Activated CD8-positive, alpha-beta memory T cell treated with anti-CD3 and anti-CD28 coated beads, Interleukin-2, amount 50 U/mL, for 48 hours (primary cell): ENCODE measurements around the gene RBM33.

Experiments
- DNase-seq: peaks from one replicate; pipeline ENCODE4 v3.0.0-alpha.2; 2020

The RBM33 gene

DNA sequence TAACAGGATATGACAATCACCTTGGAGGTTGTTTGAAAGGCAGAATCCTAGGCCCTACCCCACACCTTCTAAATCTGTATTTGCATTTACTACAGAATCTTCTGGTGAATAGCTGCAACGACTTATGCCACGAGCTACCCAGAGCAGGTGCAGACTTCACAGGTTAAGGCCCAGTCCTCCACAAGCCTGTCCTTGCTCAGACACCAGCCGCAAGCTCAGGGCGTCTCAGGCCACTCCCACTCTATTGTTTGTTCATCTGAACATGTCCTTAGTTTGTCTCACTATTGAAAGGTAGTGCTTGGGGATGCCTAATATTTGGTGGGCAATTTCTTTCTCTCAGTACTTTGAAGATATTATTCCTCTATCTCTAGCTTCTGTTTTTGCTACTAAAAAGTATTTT lies 18.9 kb upstream of the RBM33 start:
- no peak for DNase-seq

DNA sequence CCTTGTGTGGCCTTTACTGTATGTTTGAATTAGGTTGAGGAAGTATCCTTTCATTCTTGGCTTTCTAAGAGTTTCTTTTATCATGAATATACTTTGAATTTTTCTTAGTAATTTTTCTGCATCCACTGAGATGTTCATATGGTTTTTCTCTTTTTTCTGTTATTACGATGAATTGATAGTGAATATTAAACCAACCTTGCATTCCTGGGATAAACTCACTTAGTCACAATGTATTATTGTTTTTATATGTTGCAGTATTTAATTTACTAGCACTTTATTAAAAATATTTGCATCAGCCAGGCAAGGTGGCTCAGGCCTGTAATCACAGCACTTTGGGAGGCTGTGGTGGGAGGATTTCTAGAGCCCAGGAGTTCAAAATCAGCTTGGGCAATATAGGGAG lies 15.3 kb upstream of the RBM33 start:
- no peak for DNase-seq

DNA sequence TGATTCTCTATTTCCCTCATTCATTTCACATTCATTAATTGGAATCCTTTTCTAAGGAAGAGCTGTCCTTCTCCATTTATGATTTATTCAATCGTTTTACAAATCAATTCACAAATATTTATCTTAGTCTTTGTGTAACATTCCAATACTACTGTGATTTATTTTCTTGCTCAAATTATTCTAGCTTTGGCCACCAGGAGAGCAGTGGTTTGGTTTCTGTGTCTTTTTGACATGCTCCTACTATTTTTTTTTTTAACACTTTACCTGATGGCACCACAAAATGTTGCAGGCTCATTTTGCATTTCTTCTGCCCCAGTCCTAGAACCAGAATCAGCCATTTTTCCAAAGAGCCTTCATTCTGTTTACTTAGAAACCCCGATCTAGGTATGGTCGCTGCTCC lies 13.3 kb upstream of the RBM33 start:
- no peak for DNase-seq

DNA sequence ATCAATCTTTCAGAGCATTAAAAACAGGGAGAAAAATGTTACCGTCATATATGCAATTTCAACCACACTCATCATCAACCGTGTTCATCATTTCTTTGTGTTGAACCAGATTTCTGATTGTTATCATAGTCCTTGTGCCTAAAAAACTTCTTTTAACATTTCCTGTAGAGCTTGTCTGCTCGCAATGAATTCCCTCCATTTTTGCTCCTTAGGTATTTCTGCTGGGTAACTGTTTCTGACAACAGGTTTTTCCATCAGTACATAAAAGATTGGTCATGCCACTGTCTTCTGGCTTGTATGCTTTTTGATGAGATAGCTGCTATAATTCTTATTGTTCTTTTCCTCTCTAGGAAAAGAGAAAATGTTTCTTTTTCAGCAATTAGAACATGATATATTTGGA lies 8.6 kb upstream of the RBM33 start:
- no peak for DNase-seq

DNA sequence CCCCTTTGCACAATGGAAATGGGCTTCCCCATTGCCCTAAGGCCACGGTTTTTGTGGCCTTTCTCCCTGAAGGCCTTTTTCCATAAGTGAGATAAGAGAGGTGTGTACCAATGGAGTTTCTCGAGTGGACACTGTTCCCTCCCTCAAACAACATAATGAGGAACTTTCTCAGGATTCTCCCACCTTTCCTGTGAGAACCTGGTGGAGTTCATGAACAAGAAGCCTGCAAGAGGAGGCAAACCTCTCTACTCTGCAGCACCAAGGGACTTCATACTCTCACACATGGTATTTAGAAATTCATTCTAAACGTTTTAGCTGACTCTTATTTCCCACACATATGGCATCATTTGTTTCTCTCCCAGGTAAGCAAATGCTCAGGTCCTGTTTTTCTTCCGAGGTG lies 7.3 kb upstream of the RBM33 start:
- no peak for DNase-seq

DNA sequence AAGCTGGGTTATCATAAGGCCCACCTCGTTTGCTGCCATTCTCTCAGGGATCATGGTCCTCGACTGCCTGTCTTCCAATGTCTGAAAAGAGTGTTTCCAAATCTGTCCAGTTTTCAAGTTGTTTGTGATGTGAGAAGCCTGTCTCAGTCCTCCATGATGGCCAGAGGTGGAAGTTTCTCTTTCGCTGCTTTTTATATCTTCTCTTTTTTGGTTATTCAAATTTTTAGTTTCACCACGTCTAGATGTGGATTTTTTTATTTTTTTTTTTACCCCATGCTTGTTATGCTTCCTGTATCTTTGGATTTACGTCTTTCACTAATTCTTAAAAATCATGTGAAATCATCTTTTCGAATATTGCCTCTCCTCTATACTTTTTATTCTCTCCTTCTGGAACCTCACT lies 6.1 kb upstream of the RBM33 start:
- no peak for DNase-seq

DNA sequence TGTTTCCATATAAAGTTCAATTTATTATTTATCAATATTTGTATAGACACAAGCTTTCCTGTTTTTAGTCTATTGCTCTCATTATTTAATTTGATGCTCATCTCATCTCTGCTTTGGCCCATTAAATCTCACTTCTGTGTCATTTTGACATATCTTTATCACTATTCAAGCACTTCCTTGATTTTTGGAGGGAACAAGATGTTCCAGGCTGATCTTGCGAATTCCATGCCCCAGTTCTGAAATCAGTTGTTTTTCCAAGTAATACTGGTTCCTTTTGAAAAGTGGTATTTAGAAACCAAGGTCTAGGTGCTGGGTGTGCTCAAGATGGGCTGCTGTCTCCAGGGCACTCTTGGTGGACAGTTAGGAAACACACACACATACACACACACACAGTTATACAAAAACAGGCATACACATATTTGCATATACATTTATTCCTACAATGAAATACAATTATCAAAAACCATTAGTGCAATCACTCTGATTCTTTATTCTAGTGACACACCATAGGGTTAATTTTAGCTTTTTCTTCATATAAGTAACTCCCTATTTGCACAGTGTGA lies 4.4 kb upstream of the RBM33 start:
- no peak for DNase-seq

DNA sequence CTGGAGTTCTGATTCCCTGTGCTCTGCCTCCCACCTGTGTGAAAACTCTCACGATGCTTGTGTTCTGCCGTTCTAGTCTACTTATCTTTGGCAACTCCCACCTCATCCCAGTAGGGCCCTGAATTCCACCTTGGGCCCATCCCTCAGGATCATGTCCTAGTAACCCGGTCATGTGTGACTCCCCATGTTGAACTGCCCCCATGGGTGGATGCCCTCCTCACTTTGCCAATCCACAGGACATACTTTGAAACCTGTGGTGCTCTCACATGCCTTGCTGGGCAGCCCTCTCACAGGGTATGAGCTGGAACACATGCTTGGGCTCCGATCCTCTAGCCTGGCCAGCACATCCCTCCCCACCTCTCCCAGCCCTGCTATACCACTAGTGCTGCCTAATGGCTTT lies 3.8 kb upstream of the RBM33 start:
- no peak for DNase-seq

DNA sequence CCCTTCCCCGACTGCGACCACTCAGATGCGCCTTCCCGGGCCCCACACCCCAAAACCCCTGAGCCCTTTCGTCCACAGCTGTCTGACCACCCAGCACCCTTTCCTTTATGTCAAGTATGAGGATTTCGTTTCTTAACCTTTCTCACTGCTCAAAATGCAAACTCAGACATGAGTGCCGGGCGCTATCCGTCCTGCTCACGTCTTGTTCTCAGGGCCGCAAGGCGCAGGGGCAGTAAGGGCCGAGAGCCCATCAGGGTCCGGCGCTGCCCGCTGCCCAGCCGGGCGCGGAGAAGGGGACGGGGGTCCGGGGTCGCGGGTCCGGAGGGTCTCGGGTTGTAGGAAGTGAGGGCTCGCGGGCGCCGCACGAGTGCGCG lies 670 bp upstream of the RBM33 start:
- DNase-seq, result no peak

DNA sequence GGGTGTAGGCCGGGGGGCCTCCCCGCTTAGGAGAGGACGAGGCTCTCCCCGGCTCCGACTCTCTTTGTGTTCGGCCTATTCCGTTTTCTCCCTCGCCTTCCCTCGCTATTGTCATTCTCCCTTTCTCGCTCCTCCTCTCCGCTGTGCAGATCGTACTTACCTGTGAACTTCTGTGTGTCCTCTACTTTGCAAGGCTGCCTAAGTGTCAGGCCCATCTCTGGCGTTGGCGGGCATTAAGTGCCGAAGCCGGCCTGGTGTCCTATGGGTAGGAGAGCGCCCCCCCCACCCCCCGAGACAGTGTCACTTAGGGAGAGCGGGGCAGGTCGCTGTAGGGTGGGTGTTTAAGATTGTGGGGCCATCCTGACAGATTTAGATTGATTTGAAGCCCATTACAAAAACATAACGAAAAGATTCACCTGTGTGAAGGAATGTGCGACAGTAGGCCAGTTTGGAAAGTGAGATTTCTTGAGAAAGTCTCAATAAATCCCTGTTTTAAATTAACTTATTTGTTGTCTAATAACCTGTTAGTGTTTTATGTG lies 579 bp downstream of the RBM33 start:
- DNase-seq, result peak; percentile 69

DNA sequence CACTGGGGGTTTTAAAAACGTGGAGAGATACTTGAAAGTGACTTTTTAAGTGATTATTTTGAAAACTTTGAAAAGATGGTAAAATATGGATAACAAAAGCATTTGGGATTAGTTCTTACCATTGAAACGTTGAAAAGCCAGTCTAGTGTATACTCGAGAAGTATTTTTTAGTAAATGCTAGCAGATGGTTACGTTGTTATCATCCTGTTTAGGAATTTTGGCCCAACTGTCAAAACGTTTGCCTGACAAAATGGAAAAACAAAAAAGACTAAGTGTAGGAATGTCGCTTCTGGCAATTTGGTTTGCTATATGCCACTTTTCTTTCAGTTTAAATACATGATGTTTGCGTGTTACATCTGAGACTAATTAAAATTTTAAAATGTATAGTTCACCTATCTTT lies 1.2 kb downstream of the RBM33 start:
- no peak for DNase-seq

DNA sequence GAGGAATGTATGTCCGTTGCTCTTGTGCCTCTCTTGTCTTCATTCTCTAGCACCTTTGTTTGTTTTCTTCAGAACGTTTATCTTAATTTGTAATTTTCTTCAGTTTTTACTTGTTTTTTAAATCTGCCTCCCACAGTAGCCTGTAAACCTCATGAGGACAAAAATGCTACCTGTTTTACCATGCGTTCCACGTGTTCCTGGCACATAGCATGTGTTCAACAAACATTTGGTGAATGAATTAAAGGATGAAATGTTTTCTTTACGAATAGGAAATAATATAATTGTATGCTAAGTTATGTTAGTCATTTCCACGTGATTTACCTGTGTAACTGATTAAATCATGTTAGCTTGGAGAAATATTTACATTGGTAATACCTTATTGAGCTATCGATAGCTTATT lies 2.2 kb downstream of the RBM33 start:
- DNase-seq, result no peak

DNA sequence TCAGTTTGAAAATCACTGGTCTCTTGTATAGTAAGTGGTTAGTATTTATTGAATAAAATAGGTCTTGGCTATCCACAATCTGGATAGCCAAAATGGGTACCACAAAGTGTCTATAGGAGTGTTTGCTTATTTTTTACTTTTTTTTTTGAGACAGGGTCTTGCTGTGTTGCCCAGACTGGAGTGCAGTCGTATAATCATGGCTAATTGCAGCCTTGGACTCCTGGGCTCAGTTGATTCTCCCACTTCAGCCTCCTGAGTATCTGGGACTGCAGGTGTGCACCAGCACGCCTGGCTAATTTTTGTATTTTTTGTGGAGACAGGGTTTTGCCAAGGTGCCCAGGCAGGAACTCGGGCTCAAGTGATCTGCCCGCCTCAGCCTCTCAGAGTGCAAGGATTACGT lies 2.8 kb downstream of the RBM33 start:
- DNase-seq, result no peak

DNA sequence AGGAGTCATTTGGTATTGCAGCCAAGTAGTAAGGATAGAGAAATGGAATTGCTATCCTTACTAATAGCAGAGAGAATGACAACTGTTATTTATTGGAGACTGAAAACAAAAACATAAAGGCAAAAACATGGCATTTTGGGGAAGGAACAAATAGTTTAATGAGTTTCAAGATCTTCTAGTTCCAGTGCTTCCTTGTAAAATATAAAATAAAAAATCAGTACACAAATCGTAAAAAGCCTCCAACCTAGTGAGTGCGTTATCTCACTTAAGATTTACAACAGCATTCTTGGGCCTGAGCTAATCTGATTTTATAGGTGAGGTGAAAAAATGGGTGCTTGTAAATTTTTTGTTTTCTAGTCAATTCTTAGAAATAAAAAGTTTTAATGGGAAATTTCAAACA lies 3.3 kb downstream of the RBM33 start:
- no peak for DNase-seq

DNA sequence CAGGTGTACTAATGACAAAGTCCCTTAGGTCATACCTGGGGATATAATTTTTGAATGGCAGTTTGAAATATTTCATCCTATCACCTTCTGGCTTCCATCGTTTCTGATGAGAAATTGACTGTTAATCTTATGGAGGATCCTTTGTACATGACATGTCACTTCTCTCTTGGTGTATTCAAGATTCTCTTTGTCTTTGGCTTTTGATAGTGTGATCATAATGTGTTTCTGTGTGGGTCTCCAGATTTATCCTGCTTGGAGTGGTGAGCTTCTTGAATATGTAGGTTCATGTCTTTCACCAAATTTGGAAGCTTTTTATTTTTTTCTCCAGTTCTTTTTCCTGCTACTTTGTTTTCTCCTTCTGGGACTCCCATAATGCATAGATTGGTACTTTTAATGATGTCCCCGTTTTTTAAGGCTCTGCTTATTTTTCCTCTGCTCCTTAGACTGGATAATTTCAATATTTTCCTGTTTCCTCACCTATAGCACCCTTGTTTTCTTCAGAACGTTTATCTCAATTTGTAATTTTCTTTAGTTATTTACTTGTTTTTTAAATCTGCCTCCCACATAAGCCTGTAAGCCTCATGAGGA lies 4.4 kb downstream of the RBM33 start:
- no peak for DNase-seq

DNA sequence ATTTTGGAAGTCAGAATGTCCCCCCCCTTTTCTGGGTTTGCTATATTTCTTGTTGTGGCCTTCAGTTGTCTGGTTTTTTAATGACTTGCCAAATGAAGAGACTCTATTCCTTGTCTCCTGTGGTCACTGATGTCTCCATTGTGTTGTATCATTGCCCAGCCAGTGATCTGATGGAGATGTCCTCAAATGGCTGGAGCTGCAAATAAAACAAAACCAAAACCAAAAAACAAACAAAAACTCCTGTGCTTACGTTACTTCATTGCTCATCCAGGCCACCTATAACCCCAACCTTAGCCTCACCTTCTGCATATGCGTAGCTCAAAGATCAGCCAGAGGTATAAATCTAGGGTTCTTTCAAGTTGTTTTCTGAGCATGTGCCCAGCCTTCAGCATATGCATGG lies 5.1 kb downstream of the RBM33 start:
- no peak for DNase-seq

DNA sequence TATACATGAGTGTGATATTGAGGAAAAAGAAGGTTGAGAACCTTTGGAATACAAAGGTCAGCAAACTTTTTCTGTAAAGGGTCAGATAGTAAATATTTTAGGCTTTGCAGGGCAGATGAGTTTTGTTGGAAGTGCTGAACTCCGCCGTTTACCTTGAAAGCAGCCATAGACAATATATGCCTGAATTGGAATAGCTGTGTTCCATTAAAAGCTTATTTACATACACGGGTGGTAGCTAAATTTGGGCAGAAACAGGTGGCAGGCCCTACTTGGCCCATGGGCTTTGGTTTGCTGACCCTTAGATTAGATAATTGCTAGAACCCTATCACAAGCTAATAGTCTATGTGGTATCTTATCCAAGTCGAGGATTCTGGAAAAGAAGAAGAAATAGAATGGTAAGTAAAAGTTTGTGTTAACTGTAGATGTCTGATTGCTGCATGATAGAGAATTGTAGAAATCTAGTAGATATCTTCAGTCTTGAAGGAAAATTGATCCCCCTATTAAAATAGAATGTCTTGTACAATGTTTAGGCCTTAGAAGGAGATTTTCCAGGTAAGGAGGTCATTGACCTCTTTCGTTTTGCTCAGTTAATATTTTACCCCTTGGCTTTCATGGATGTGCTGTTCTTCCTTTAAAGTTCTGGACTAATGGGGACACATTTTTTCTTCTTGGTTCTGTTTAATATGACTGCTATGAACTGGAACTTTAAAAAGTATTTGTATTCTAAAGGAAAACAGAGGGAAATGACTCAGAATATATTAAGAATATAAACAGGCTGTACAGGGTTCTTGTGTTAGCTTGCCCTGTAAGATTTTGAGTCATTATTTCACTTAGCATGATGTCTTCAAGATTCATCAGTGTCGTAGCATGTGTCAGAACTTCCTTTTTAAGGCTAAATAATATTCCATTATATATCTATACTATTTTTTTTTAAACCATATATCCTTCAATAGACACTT lies 8.0 kb downstream of the RBM33 start:
- no peak for DNase-seq

DNA sequence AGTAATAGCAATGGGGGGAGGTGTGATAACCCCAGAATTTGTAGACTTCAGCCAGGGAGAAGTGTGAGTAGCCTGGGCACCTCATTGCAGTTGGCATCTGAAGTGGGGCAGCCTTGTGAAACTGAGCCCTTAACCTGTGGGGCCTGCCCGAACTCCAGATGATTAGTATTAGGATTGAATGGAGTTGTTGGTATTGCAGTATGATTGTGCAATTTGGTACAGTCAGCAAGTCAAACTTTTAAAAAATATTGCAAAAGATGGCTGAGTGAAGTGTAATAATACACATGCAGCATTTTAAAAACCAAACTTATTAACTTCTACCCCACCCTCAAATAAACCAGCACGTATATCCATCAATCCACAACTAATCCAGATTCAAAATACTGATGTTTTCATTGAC lies 9.3 kb downstream of the RBM33 start:
- no peak for DNase-seq

DNA sequence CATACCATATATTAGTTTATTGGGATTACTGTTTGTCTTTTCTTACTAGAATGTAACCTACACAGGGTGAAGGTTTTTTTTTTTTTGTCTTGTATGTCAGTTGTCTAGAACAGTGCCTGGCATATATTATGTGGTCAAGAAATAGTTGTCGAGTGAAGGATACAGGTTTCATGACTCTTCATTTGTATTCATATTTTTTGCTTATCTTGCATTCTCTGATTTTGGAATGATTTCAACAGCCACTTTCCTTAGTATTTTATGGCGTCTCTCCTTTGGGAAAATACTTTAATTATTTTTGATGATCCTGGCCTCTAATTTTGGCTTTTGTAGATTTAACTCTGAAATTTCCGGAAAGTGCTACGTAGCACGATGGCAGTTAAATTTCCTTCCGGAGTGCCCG lies 12.4 kb downstream of the RBM33 start:
- no peak for DNase-seq

DNA sequence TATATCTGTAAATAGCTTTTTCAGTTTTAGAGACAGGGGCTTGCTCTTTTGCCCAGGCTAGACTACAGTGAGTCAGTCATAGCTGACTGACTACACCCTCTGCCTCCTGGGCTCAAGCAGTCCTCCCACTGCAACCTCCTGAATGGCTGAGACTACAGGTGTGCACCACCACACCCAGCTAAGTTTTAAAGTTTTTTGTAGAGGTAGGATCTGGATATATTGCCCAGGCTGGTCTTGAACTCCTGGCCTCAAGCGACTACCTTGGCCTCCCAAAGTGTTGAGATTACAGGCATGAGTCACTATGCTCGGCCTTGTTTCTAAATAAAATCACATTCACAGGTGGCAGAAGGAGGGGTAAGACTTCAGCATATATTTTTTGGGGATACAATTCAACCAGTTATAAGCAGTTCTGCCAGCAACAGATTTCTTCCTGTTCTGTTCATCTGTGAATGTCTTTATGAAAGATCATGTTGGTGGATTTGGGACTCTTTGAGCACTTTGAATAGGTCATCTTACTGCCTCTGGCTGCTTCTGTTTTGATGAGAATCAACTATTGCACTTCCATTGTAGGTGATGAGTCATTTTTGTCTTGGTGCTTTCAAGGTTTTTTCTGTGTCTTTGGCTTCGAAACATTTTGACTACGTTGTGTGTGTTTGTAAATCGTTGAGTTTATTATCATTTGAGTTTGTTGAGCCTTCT lies 15.7 kb downstream of the RBM33 start:
- no peak for DNase-seq

DNA sequence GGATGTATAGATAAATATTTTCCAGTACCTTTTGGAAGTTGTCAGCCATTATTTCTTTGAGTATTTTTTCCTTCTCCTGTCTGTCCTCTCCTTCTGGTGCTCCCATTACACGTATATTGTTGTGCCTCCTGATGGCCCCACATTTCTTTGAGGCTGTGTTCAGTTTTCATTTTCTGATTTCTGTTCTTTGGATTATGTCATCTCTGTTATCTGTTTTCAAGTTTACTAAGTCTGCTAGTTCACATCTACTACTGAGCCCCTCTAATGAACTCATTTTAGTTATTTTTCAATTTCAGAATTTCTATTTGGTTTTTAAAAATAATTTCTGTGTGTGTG lies 16.3 kb downstream of the RBM33 start:
- DNase-seq, result no peak

DNA sequence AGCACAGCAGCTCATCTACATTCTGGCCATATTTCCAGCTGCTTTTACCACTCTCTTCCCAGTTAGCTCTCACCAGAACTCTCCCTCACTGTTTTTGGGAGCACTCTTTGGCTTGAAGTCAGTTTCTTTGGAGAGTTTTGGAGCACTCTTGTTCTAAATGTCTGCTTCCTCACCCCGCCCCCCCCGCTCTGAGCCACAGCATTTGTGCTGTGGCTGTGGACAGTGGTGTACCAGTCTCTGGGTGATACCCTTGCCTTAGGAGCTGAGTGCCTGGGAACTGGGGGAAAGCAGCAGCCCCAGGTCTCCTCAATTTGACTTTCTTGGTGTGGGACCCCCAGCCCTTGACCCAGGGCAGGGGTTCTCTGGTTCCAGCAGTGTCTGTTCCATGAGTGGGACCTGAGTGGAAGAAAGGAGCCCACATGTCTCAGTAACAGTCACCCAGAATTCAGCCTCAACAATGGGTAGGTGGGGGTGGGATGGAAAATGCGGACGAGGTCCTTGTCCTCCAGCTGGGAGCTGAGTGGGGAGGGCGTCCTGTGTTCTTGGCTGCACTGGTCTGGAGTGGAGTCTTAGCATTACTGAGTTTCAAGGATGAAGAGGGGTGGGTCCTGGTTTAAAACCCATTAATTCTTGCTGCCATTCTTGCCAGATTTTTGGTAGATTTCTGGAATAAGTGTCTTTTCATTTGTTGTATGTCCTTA lies 18.0 kb downstream of the RBM33 start:
- DNase-seq, result no peak

DNA sequence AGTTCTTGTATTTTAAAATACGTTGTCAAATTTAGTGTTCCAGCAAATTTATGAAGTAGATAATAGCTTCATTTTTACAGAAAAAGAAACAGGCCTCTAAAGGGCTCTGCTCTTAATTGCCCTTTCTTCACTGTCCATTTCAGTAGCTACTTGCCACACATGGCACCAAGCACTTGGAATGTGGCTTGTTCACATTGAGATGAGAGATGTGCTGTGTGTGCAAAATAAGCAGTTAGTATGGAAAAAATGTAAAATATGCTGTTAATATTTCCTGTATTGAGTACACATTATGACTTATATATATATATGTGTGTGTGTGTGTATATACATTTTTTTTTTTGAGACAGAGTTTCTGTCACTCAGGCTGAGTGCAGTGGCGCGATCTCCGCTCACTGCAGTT lies 19.5 kb downstream of the RBM33 start:
- DNase-seq, result no peak
